ENCODE data around the gene ADAMTS18. TPM values are rescaled to one million over a fixed set of nuclear protein-coding genes. Genes with fewer than 3 reads are reported as not detected.

ADAMTS18 gene
- total RNA-seq, 1 experiment from 2014 or later = not detected

GRCh38 chr16:77238593-77238992 lies 196.2 kb downstream of the ADAMTS18 start:
- H3K9ac ChIP-seq (ENCODE audit: low read length) = no peak overlapping the region
- H3K4me3 ChIP-seq (ENCODE audit: low read length) = no peak overlapping the region
- ChIA-PET CTCF (no interaction called here), POLR2A (ENCODE audit: unreplicated experiment) (no interaction called here)
- H3K9me3 ChIP-seq (ENCODE audit: low read length) = no peaks in the 10 kb centered on the region
- H3K36me3 ChIP-seq (ENCODE audit: low read depth, low read length) = no peaks in the 10 kb centered on the region; the same call in 1 of the 2 replicates
- no peaks in the 10 kb centered on the region for H3F3A ChIP-seq (ENCODE audit: low read length, unreplicated experiment)
- no peak overlapping the region for H3K27ac ChIP-seq (ENCODE audit: low read length)
- 0 out of 2 replicates have a peak, but pooled peaks cover 7% of the 10 kb centered on the region for H3K4me1 ChIP-seq (ENCODE audit: insufficient read depth, low read length)
- no peak for ATAC-seq
- no peaks in the 10 kb centered on the region for H3K9me2 ChIP-seq (replicated peaks; ENCODE audit: low read length)
- H3K27me3 ChIP-seq (ENCODE audit: low read length) = no peaks in the 10 kb centered on the region
- BruUV-seq (replicated peaks) = no TSS peak
- H4K20me1 ChIP-seq (ENCODE audit: low read length) = no peaks in the 10 kb centered on the region
- no peak for TF ChIP-seq EZH2 (IDR thresholded peaks at IDR 0.05; ENCODE audit: low read length, unreplicated experiment)
- no peak for TF ChIP-seq CTCF (conservative IDR thresholded peaks at IDR 0.05; ENCODE audit: low read depth, low read length)
- TF ChIP-seq EZH2phosphoT487 (IDR thresholded peaks at IDR 0.05; ENCODE audit: borderline replicate concordance, low read length) = no peak
- H3K4me2 ChIP-seq (ENCODE audit: low read length) = no peak overlapping the region
- DNase-seq = peak; percentile 42
- no peaks in the 10 kb centered on the region for H3K79me2 ChIP-seq (ENCODE audit: low read length)
- no peak overlapping the region for H2AFZ ChIP-seq (ENCODE audit: low read length)
- intact Hi-C loops (cut with micrococcal nuclease) = no loop called here

- no peak overlapping the region for H3K9ac ChIP-seq (ENCODE audit: low read length)
- CTCF ChIA-PET = interaction anchor here (0.6 kb wide), 2 partner anchors 65 to 348 kb away, joined by 3 to 4 read pairs; no protein-coding TSS in a partner anchor
These were observed 198.7 kb downstream of the ADAMTS18 start for GRCh38 chr16:77236063-77236511.

More at GRCh38 chr16:77236063-77236511, 198.7 kb downstream of the ADAMTS18 start:
- H3K4me3 ChIP-seq (ENCODE audit: low read length) = peak overlapping the region; percentile 46; the same call in 1 of the 2 replicates
- no peaks in the 10 kb centered on the region; the same call in 1 of the 2 replicates for H3K36me3 ChIP-seq (ENCODE audit: low read depth, low read length)
- H3K9me2 ChIP-seq (replicated peaks; ENCODE audit: low read length) = no peaks in the 10 kb centered on the region
- H3K27ac ChIP-seq (ENCODE audit: low read length) = no peak overlapping the region
- ATAC-seq = peak; percentile 88
- intact Hi-C loops (cut with micrococcal nuclease) = loop anchor here (1.0 kb wide), 1 partner anchor 348 kb away; no protein-coding TSS in a partner anchor
- no peaks in the 10 kb centered on the region for H3K79me2 ChIP-seq (ENCODE audit: low read length)
- H3K4me2 ChIP-seq (ENCODE audit: low read length) = peak overlapping the region; percentile 80
- POLR2A ChIA-PET (ENCODE audit: unreplicated experiment) = no interaction called here
- H3F3A ChIP-seq (ENCODE audit: low read length, unreplicated experiment) = no peaks in the 10 kb centered on the region
- peak; percentile 84 for DNase-seq
- H2AFZ ChIP-seq (ENCODE audit: low read length) = peak overlapping the region; percentile 67
- H3K27me3 ChIP-seq (ENCODE audit: low read length) = no peaks in the 10 kb centered on the region
- BruUV-seq (replicated peaks) = no TSS peak
- H3K4me1 ChIP-seq (ENCODE audit: insufficient read depth, low read length) = 0 out of 2 replicates have a peak, but pooled peaks cover 7% of the 10 kb centered on the region
- no peaks in the 10 kb centered on the region for H3K9me3 ChIP-seq (ENCODE audit: low read length)
- no peaks in the 10 kb centered on the region for H4K20me1 ChIP-seq (ENCODE audit: low read length)
- TF ChIP-seq CTCF (conservative IDR thresholded peaks at IDR 0.05; ENCODE audit: low read depth, low read length) (peak; percentile 97), EZH2 (IDR thresholded peaks at IDR 0.05; ENCODE audit: low read length, unreplicated experiment) (no peak), EZH2phosphoT487 (IDR thresholded peaks at IDR 0.05; ENCODE audit: borderline replicate concordance, low read length) (no peak)
